Gastroesophageal sphincter (tissue), 3 donors: Measurements from ENCODE around the gene CPA1.

ENCODE experiments used
- EP300 ChIP-seq: sonication (generic); formaldehyde crosslinking; IDR thresholded peaks from one replicate; pipeline ENCODE4 v1.6.1; 2017; ENCODE audit warnings: antibody characterized with exemption, mild to moderate bottlenecking
- POLR2AphosphoS5 ChIP-seq: sonication (generic); formaldehyde crosslinking; IDR thresholded peaks from one replicate; pipeline ENCODE4 v1.6.1; 2017; ENCODE audit warnings: antibody characterized with exemption
- TF ChIP-seq, protein P1 (sequence below), 4 experiments: fragments of 200-600 bp in 2 of 4; fragments of 450-650 bp in 2 of 4; sonication (generic) in 1 of 4; IDR thresholded peaks; one replicate each; pipeline ENCODE4 v1.5.1; 2017 to 2019; ENCODE audit warnings: antibody characterized with exemption in 4 of 4, mild to moderate bottlenecking in 2 of 4, moderate library complexity in 2 of 4

DNA sequence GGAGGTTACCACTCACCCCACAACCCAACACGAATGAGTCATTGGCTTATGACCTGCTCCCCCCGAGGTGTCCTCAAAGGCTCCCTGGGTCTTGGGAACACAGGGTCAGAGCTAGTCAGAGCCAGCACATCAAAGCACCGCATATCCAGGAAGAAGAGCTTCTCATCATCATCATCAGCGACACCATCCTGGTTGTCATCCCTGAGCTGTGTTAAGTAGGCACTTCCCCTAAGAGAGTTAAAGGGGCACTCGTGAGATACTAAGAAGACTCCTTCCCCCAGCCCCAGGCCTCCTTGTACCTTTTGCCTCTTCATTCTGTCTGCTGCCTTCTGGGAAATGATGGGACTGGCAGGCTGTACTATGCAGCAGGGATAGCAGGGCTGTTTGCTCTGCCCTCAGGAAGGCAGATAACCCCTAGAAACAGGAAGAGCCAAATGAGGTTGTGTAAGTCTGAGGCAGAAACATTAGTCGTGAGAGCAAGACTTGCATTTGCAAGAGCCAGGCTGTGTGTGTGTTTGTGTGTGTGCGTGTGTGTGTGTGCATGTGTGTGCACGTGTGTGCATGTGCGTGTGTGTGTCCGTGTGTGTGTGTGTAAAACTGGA is 11.1 kb upstream of the CPA1 start:
- TF ChIP-seq, protein P1, sequence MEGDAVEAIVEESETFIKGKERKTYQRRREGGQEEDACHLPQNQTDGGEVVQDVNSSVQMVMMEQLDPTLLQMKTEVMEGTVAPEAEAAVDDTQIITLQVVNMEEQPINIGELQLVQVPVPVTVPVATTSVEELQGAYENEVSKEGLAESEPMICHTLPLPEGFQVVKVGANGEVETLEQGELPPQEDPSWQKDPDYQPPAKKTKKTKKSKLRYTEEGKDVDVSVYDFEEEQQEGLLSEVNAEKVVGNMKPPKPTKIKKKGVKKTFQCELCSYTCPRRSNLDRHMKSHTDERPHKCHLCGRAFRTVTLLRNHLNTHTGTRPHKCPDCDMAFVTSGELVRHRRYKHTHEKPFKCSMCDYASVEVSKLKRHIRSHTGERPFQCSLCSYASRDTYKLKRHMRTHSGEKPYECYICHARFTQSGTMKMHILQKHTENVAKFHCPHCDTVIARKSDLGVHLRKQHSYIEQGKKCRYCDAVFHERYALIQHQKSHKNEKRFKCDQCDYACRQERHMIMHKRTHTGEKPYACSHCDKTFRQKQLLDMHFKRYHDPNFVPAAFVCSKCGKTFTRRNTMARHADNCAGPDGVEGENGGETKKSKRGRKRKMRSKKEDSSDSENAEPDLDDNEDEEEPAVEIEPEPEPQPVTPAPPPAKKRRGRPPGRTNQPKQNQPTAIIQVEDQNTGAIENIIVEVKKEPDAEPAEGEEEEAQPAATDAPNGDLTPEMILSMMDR (IDR thresholded peaks at IDR 0.05): no peak
- no peak for TF ChIP-seq EP300
- TF ChIP-seq POLR2AphosphoS5: peak; percentile 36
